ENCODE measurements around the gene ARL6IP6.

ARL6IP6 gene

GRCh38 chr2:152718076-152718908 is at the start of gene ARL6IP6:
Gene ARL6IP6 (plus strand): TSS chr2:152718620. CDS start chr2:152718625, 5 bp downstream.
- DNase-seq (ENCODE audit: low read depth), result peak; percentile 94

DNA sequence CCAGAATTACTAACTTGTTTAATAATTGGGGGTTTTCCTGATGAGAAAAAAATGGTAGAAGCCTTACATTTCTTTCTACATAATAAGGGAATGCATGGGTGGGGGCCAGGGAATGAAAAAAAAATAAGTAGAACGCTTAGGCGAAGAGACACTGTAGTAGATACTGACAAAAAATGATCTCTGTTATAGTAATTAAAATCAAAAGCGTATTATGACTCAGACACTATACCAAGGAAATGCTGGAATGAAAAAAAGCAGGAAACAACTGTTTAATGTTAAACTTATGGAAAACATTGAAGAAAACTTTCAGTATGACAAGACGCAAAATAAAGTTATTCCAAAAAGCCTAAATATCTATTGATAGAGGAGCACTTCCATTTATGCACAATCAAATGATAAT is 44.1 kb upstream of the ARL6IP6 start:
- no peak for DNase-seq (ENCODE audit: low read depth)

DNA sequence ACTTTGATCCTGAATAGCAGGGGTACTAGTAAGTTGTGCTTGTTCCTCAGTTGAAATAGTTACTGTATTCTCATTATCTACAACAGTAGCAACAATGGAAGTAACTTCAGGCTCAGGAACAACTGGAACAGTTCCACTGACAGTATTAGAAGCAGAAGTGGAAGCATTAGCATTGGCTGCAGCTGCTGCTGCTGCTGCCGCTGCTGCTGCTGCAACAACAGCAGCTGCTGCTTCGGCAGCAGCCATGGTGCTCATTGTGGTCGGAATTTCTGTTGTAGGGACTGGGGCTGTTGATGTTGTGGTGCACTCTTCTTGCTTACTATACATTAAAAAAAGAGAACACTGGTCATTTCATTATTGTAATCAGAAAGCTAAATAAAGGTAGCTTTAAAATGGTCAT is 42.0 kb upstream of the ARL6IP6 start:
- no peak for DNase-seq (ENCODE audit: low read depth)

DNA sequence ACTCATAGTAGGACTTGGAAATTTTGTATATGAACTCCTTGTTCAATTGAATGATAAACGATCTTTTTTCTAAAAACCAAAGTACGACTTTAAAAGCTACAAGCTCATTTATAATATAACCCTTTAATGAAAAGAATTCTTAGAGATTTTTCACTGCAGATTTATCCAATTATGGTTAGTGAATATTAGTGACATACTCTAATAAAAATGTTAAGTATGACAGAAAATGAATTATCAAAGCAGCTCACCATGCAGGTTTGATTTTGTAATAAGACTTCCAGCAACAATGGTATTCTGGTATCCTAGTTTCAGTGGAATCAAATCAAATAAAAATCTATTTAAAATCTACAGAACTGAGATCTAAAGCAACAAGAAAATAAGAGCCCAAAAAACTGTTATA is 39.6 kb upstream of the ARL6IP6 start:
- DNase-seq (ENCODE audit: low read depth), result no peak

DNA sequence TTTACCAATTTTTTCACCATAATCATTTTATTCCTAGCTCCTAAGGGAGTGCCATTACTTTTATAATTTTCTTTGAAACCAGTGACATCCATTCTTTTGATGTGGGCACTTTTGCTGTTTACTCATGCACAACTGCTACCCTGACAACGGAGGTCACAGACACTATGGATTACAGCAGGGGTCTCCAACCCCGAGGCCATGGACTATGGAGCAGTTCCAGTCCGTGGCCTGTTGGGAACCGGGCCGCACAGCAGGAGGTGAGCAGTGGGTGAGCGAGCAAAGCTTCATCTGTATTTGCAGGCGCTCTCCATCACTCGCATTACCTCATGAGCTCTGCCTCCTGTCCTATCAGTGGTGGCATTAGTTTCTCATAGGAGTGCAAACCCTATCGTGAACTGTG is 35.8 kb upstream of the ARL6IP6 start:
- DNase-seq (ENCODE audit: low read depth), result no peak

- DNase-seq (ENCODE audit: low read depth), result no peak
These were observed 35.0 kb upstream of the ARL6IP6 start for GRCh38 chr2:152683400-152683799.

GRCh38 chr2:152686321-152686720 is 32.1 kb upstream of the ARL6IP6 start:
- DNase-seq (ENCODE audit: low read depth), result peak; percentile 14

GRCh38 chr2:152693033-152693432 is 25.4 kb upstream of the ARL6IP6 start:
- DNase-seq (ENCODE audit: low read depth), result no peak

GRCh38 chr2:152694161-152694661 is 24.2 kb upstream of the ARL6IP6 start:
- DNase-seq (ENCODE audit: low read depth), result peak; percentile 94

DNA sequence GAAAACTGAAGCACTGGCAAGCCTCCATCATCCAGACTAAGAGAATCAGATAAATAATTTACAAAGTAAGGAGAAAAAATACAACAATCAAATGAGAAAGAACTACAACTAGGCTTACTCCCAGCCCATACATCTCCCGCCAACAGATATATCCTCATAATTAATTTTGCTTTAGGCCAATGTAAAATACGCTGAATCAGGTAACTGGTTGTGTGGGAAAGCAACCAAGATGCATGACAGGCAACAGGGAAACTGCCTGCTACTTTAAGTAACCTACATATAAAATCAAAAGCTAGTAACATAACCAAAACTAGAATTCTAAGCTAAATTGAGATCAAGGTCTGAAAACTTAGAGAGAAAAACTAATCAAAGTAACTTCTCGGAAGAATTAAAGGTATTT is 22.7 kb upstream of the ARL6IP6 start:
- no peak for DNase-seq (ENCODE audit: low read depth)

GRCh38 chr2:152696476-152696875 is 21.9 kb upstream of the ARL6IP6 start:
- DNase-seq (ENCODE audit: low read depth), result no peak

GRCh38 chr2:152701198-152701597 is 17.2 kb upstream of the ARL6IP6 start:
- no peak for DNase-seq (ENCODE audit: low read depth)

DNA sequence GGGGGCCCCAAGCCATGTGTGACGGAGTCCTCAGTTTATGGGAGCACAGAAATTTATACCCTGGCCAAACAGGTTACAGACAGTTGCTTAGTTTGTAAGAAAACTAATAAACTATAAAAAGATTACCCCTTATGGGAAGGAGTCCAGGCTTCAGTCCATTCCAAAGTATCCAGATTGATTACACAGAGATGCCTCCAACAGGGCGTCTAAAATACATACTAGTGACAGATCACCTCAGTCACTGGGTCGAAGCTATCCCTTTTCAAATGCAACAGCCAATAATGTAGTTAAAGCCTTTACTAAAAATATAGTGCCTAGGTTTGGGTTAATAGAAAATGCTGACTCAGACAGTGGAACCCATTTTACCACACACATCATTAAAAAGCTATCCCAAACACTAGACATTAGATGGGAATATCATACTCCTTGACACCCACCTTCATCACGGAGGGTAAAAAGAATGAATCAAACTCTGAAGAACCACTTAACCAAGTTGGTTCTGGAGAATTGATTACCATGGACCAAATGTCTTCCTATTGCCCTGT is 11.9 kb upstream of the ARL6IP6 start:
- no peak for DNase-seq (ENCODE audit: low read depth)

DNA sequence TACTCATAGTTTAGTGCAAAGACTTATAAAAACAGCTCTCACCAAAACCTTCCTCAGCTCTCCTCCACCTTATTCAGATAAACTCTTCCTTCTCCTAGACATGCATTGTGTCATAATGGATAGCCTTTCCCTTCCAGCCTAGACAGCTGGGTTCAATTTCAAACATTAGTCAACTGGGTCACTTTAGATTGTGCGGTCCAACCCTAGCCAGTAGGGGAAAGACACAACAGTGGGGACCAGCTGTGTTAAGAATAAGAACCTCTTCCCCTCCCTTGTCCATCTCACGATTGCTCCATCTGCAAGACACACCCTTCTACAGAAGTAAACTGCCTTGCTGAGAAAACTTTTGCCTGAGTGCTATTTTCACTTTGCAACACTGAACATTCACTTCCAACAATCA is 9.7 kb upstream of the ARL6IP6 start:
- no peak for DNase-seq (ENCODE audit: low read depth)

DNA sequence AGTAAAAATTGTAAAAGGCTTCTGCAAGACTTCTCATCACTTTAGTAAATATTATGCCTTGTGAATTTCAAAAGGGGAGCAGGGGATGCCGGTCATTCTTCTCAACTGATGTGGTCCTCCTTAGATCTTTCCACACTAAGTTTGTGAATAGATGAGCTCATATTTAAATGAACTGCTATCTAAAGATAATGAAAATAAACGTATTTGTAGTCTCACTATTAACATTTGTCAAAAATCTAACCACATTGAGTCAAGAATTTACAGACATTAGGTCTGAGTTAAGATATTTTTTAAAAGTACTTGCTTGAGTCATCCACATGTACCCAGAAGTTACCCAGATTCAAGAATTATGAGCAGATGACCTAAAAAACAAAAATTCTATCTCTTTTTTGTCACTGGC is 7.7 kb upstream of the ARL6IP6 start:
- peak; percentile 63 for DNase-seq (ENCODE audit: low read depth)

DNA sequence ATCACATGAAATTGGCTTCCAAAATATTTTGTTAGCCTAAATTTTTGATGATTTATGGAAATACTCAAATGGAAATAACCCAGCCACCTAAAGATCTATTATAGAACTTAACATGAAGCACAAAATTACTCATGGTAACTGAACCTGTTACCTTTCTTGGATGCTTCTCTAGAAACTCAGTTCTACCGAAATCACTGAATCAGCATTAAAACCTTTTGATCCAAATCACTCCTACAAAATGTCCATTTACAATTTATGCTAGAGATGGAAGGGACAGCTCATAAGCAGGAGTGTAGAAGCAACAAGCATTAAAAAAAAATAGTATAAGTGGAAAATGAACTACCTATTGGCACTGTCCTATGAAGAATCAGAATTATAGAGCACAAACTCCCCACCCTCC is 3.3 kb upstream of the ARL6IP6 start:
- DNase-seq (ENCODE audit: low read depth), result no peak

DNA sequence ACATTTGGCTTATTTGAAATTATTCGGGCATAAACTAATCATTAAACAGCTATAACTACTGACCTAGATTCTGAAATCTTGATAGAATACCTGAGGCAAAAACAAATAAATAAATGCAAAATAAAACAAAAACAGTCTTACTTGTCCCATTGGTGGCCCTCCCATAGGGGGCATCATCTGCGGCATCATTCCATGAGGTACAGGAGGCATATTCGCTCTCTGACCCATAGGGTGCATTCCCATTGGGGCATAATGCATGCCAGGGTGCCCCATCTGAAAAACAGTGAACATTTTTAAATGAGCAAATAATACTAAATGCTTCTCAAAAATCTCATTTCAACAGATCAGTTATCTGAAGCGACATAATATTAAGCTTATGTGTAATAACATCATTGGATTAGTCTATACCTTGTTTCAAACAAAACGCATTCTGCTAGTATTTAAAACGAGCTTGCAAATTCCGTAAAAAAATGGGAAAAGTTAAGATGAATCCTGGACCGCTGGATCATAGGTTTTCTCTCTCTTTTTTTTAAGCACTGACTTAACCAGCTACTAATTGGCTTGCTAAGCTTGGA is 2.5 kb upstream of the ARL6IP6 start:
- DNase-seq (ENCODE audit: low read depth), result peak; percentile 27

- peak; percentile 33 for DNase-seq (ENCODE audit: low read depth)
These were observed 1.6 kb upstream of the ARL6IP6 start for GRCh38 chr2:152716805-152717227.

- DNase-seq (ENCODE audit: low read depth), result peak; percentile 99
These were observed 968 bp upstream of the ARL6IP6 start, which contains the start of gene PRPF40A for GRCh38 chr2:152717228-152718075. Gene PRPF40A (minus strand): TSS chr2:152717461. CDS start chr2:152717439, 22 bp downstream.

DNA sequence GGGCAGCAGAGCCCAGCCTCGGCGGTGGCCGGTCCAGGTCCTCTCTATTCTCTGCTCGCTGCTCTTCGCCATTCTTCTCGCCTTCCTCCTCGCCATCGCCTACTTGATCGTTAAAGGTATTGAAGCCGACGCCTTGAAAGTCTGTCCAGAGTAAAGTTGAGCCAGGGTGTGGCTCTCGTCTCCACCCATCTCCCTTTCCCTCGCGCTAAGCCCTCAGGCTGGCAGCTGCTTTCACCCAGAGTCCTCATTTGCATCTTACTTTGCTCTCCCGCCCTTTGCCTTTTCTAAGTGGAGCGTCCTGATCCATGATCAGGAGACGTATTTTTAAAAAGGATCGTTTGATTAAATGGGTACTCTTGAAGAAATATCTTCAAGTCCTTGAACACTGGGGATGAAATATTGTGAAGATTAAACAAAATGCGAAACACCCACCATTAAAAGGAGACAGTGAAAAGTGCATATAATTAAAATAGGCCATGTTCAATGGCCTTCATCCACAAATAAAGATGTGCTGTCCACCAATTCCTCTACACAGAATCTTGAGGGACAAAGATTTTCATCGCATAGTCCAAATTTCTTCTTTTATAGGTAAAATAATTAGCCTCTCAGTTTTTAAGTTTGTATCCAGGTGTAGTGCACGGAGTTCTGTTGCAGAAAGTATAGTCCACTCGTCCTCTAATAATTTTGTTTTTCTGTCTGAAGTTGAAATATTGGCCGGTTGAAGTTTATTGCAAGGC is 657 bp downstream of the ARL6IP6 start:
- DNase-seq (ENCODE audit: low read depth), result peak; percentile 29

DNA sequence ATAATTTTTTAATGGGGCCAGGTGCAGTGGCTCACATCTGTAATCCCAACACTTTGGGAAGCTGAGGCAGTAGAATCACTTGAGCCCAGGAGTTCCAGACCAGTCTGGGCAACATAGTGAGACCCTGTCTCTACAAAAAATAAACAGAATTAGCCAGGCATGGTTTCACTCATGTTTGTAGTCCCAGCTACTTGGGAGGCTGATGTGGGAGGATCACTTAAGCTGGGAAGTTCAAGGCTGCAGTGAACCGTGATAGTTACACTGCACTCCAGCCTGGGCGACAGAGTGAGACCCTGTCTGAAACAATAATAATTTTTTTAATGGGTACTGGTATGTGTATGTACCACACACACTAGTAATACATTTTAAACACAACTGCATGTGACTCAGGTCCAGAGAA is 2.4 kb downstream of the ARL6IP6 start:
- no peak for DNase-seq (ENCODE audit: low read depth)

Data from iris pigment epithelial cell (primary cell).